ENCODE results near the gene HTR3A.

HTR3A gene

GRCh38 chr11:114019046-114019445, 44.1 kb downstream of the HTR3A start:
- DNase-seq (ENCODE audit: low spot score), result no peak

DNA sequence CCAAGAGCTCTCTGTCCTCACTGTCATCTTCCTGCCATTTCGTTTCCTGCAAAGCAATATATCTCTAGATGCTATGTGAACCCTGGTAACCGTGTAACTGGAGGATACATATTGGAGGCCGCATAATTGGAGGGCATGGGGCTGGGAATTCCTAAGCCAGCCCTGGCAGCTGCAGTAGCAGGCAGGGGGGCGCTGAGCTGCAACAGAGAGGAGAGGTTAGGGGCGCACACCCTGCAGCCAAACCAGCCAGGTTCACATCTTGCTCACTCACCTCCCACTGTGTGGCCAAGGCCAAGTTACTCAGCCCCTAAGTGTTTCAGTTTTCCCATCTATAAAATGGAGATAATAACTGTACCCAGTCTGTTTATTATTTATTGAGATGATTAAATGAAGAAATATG, 44.7 kb downstream of the HTR3A start:
- DNase-seq (ENCODE audit: low spot score), result no peak

GRCh38 chr11:114025329-114025907, 50.5 kb downstream of the HTR3A start:
- no peak for DNase-seq (ENCODE audit: low spot score)

DNA sequence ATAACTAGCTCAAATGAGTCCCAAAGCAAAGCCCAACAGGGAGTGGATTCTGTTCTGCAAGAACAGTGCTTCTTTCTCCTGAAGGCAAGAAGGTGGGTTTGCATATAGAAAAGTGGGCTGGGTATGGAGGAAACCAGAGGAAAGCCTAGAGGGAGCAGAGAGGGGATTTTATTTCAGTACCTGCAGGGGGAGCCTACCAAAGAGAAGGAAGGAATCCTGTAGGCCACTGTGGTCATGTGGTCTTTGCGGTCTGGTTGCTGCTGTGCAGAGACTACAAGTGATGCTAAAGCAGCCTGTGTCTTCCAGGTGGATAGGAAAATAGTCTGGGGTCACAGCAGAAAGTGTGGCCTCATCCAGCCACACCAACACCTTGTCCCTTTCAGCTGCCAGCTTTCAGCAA, 51.4 kb downstream of the HTR3A start:
- DNase-seq (ENCODE audit: low spot score), result no peak

GRCh38 chr11:114027391-114027790, 52.5 kb downstream of the HTR3A start:
- DNase-seq (ENCODE audit: low spot score), result no peak

- DNase-seq (ENCODE audit: low spot score), result no peak
Measured at GRCh38 chr11:114027926-114028325, 53.0 kb downstream of the HTR3A start.

DNA sequence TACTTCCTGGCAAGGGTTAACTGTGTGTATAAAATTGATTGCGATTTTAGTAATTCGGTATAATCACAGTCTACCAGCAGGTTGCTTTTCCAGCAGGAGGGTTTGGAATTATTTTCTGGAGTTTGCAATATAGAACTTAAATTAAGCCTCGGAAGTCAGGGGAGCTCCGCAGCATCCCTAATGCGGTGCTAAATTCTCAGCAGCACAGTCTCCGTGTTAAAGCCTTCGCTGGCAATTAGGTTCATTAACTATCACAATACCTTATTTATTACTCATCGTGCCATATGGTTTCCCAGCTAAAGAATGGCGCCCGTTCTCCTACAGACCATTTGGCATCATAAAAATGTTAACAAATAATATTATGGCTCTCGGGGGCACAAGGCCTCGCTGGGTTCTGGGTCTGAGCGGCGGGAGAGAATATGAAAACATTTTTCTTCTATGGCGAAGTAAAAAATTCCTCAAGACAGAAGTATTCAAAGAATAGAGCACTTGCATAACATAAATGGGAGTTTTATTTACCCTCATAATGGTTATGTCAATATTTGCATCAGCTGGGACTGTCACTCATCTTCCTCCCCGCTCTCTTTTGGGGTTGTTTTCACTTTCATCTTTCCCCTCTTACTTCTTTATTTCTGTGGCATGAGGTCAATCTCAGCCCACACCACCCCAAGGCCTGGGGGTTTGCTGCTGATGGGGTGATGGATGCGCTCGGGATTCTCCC, 56.5 kb downstream of the HTR3A start:
- no peak for DNase-seq (ENCODE audit: low spot score)

- no peak for DNase-seq (ENCODE audit: low spot score)
Measured at GRCh38 chr11:114031967-114032320, 57.0 kb downstream of the HTR3A start.

- DNase-seq (ENCODE audit: low spot score), result no peak
Measured at GRCh38 chr11:114033066-114033465, 58.2 kb downstream of the HTR3A start.

GRCh38 chr11:114033572-114033971, 58.7 kb downstream of the HTR3A start:
- no peak for DNase-seq (ENCODE audit: low spot score)

DNA sequence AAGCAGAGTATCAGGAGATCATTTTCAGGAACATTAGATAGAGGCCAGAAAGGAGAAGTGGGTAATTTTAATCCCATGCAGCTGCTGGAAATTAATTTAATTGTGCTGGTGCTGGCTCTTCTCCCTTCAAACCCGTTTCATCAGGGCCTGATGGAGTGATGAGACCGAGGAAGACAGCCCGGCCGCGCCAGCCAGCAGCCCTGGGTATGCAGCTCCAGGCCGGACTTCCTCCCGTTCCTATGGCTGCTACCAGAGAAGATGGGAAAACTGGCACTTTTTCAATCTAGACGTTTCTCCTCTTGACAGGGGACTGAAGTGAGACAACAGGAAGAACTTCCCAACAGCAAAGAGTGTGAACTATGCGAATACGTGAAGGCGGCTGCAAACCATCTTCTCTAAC, 60.0 kb downstream of the HTR3A start:
- DNase-seq (ENCODE audit: low spot score), result no peak

DNA sequence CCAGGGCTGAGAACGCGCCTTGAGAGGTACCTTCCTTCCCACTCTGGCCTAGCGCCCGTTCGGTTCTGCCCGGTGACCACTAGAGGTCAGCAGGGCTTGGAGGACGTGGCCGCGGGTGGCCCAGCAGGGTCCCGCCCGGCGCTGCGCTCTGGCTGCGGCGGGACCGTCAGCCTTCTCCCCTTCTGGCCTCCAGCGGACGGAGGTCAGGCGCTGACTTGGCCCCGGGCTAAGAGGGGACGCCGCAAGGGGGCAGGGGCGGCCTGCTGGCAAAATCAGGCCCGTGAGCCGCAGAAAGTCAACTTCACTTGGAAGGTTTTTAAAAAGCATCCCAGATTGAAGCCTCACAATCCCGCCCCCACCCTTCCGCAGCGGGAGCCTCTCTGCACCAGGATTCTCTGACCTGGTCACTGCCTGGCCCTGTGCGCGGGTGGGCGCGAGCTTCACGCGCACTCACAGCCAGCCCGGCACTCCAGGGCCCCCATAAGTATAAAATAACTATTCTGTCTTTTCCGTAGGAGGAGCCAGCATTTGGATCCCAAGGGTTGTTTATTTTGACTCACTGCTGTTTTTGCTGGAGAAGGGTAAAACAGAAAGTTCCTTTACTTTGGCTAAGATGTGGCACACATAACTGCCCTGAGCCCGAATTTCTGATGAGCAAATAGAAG, 61.4 kb downstream of the HTR3A start:
- peak; percentile 73 for DNase-seq (ENCODE audit: low spot score)

DNA sequence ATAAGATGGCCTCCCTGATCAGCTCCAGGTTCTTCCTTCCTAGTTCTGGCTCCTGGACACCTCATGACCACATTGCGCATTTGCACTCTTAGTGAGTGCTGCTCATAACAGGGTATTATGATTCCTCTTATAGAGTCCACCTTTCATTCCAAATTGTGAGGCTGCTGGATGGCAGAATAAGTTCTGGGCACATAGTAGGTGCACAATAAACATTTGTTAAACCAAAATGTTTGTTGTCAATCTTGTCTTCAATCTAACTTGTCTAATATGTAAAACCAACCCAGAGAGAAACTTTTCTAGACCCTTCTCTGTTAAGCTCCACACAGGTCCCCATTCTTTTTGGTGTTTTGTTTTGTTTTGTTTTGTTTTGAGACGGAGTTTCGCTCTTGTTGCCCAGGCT, 62.0 kb downstream of the HTR3A start:
- DNase-seq (ENCODE audit: low spot score), result no peak

DNA sequence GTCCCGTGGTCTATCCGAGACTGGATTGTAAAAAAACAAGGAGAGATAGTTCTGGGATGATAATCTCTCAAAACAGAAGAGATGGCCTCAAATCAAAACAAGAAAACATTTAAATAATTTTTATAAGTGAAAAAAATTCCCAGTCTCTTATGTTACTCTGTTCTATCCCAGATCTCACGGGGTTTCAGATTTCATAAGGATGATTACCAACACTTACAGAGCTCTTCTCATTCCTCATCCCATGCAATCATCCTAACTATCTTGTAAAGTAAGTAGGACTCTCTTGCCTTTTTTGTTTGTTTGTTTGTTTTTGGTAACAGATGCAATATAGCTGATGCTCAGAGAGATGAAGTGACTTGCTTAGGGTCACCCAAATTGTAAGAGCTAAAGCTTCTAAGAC, 64.6 kb downstream of the HTR3A start:
- DNase-seq (ENCODE audit: low spot score), result no peak

Measured in AG08395 (cell line).